Neural cell (in vitro differentiated cells): ENCODE measurements around the gene NCR2.

Experiments
- POLR2AphosphoS5 ChIP-seq: IDR thresholded peaks from 2 replicates; pipeline ENCODE4 v1.6.1; 2012
- RAD21 ChIP-seq: fragments of 450-650 bp; conservative IDR thresholded peaks from 2 replicates; pipeline ENCODE4 v1.6.1; 2014; ENCODE audit warnings: antibody characterized with exemption, mild to moderate bottlenecking, moderate library complexity
- TF ChIP-seq, protein P1 (sequence below): fragments of 450-650 bp; IDR thresholded peaks from 2 replicates; pipeline ENCODE4 v1.5.1; 2014; ENCODE audit warnings: antibody characterized with exemption, mild to moderate bottlenecking, moderate library complexity; ENCODE audit not compliant: poor library complexity, severe bottlenecking

DNA sequence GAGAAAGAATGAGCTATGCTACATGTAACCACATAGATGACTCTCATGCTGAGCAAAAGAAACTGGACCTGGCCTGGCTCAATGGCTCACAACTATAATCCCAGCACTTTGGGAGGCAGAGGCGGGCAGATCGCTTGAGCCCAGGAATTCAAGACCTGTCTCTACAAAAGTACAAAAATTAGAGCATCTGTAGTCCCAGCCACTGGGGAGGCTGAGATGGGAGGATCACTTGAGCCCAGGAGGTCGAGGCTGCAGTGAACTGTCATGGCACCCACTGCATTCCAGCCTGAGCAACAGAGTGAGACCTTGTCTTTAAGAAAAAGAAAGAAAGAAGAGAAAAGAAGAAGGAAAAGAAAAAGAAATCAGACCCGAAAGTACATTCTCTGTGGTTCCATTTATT lies 41.7 kb downstream of the NCR2 start:
- TF ChIP-seq, protein P1, sequence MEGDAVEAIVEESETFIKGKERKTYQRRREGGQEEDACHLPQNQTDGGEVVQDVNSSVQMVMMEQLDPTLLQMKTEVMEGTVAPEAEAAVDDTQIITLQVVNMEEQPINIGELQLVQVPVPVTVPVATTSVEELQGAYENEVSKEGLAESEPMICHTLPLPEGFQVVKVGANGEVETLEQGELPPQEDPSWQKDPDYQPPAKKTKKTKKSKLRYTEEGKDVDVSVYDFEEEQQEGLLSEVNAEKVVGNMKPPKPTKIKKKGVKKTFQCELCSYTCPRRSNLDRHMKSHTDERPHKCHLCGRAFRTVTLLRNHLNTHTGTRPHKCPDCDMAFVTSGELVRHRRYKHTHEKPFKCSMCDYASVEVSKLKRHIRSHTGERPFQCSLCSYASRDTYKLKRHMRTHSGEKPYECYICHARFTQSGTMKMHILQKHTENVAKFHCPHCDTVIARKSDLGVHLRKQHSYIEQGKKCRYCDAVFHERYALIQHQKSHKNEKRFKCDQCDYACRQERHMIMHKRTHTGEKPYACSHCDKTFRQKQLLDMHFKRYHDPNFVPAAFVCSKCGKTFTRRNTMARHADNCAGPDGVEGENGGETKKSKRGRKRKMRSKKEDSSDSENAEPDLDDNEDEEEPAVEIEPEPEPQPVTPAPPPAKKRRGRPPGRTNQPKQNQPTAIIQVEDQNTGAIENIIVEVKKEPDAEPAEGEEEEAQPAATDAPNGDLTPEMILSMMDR: no peak
- TF ChIP-seq RAD21: no peak
- TF ChIP-seq POLR2AphosphoS5: no peak
